K562 (cell line): ENCODE data around the gene ARPP21. TPM values are rescaled to one million over a fixed set of nuclear protein-coding genes. Genes with fewer than 3 reads are reported as not detected.

Experiments used
- ASH1L ChIP-seq: fragments of 450-650 bp; IDR thresholded peaks from 2 replicates; pipeline ENCODE4 v1.6.1; 2018; ENCODE audit warnings: borderline replicate concordance, mild to moderate bottlenecking, low read depth; ENCODE audit not compliant: partially characterized antibody
- LEF1 ChIP-seq: fragments of 450-650 bp; IDR thresholded peaks from 2 replicates; pipeline ENCODE4 v1.6.1; 2016; ENCODE audit warnings: mild to moderate bottlenecking
- PHF8 ChIP-seq: fragments of 200-600 bp; sonication (generic); IDR thresholded peaks from 2 replicates; pipeline ENCODE4 v1.6.1; 2012; ENCODE audit warnings: mixed run types, mild to moderate bottlenecking, inconsistent platforms, low read length, moderate library complexity, borderline replicate concordance
- PTBP1 ChIP-seq: fragments of 200-400 bp; formaldehyde crosslinking; IDR thresholded peaks from 2 replicates; pipeline ENCODE4 v1.6.1; 2017; ENCODE audit warnings: low read depth, low read length
- RBM39 ChIP-seq: fragments of 200-400 bp; formaldehyde crosslinking; optimal IDR thresholded peaks from 2 replicates; pipeline ENCODE3; 2018; ENCODE audit warnings: low read depth, low read length
- SAFB ChIP-seq: fragments of 200-400 bp; formaldehyde crosslinking; IDR thresholded peaks from 2 replicates; pipeline ENCODE4 v1.6.1; 2017; ENCODE audit warnings: low read depth, low read length, borderline replicate concordance
- SRSF9 ChIP-seq: fragments of 200-400 bp; formaldehyde crosslinking; IDR thresholded peaks from 2 replicates; pipeline ENCODE4 v1.6.1; 2017; ENCODE audit warnings: low read depth, low read length, borderline replicate concordance
- TEAD1 ChIP-seq, 2 experiments: fragments of 450-650 bp in 1 of 2; sonication (generic) in 1 of 2; formaldehyde crosslinking; IDR thresholded peaks; 2 replicates each; pipeline versions ENCODE4 v1.4.0 to v1.8.0; 2020 to 2022; ENCODE audit warnings: mild to moderate bottlenecking in 2 of 2, missing genetic modification reagents in 1 of 2
- ZNF212 ChIP-seq: fragments of 450-650 bp; formaldehyde crosslinking; IDR thresholded peaks from 2 replicates; pipeline ENCODE4 v1.4.0; 2020; ENCODE audit warnings: mild to moderate bottlenecking
- ZNF592 ChIP-seq: fragments of 450-650 bp; IDR thresholded peaks from 2 replicates; pipeline ENCODE4 v1.6.1; 2017; ENCODE audit warnings: antibody characterized with exemption, mild to moderate bottlenecking
- ZNF696 ChIP-seq: fragments of 250-450 bp; sonication (Bioruptor Pico); conservative IDR thresholded peaks from 2 replicates; pipeline ENCODE4 v1.4.0; 2020; ENCODE audit warnings: mild to moderate bottlenecking, moderate library complexity
- polyA plus RNA-seq, 8 experiments: library from polyadenylated mRNA; depleted of rRNA in 4 of 8; stranded (reverse) in 5 of 8; unstranded in 3 of 8; fragments of >200 nt; fragmentation: Nextera tagmentation in 2 of 8; fragmentation: Illumina TruSeq in 1 of 8; extraction: Ambion mirVana in 2 of 8; extraction: Trizol in 1 of 8; gene quantifications; 2 replicates each; pipeline versions ENCODE4 v1.2.1 to v1.2.3, GENCODE V29; 2011 to 2014; ENCODE audit warnings: inconsistent platforms in 1 of 8, missing spikeins in 1 of 8
- total RNA-seq, 7 experiments: library from RNA; depleted of rRNA in 6 of 7; stranded (reverse); fragments of >200 nt in 6 of 7; fragmentation: Illumina TruSeq in 2 of 7; extraction: Trizol in 2 of 7; gene quantifications; 2 replicates each; pipeline versions ENCODE4 v1.2.1 to v1.2.3, GENCODE V29; 2011 to 2021; ENCODE audit warnings: low replicate concordance in 1 of 7

The ARPP21 gene
- total and polyA plus RNA-seq, 9 of the 15 experiments (the other 6 are each of a cell fraction or from before 2014, with no cell fraction given): not detected

- TF ChIP-seq SRSF9 (no peak), SAFB (no peak), ZNF212 (CRISPR knock-in tag) (no peak), TEAD1 (CRISPR knock-in tag; IDR thresholded peaks at IDR 0.05) (no peak), ASH1L (no peak), ZNF592 (no peak), LEF1 (no peak), ZNF696 (CRISPR knock-in tag) (no peak), PTBP1 (no peak), PHF8 (no peak), RBM39 (no peak)
- TF ChIP-seq, all 486 proteins: peak for 0
Observed at GRCh38 chr3:35710554-35710953, 71.2 kb downstream of the ARPP21 start (continued).
